ENCODE results near the gene PDGFRA.
A peak's percentile ranks its signal among the peaks of the same experiment; 100 is the strongest.

The PDGFRA gene

DNA sequence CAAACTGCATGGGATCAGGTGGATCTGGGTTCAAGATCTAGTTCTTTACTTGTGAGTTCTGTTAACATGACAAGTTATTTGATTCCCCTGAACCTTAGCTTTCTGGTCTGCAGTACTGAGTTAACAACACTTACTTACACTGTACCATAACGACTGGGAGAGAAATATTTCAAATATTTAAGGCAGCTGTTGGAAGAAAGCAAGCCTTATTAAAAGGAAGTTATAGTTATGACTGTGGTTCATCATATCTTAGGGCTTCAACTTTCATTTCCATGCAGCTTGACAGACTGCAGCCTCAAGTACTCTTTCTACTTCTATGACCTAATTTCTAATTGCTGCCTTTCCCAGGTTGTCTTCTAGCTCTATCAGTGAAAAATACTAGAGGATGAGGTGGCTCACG is 40.0 kb upstream of the PDGFRA start:
- no peak for DNase-seq (ENCODE audit: low read depth)
- H3K4me3 ChIP-seq (ENCODE audit: low read depth, low read length) = no peak overlapping the region
- TF ChIP-seq, protein P1, sequence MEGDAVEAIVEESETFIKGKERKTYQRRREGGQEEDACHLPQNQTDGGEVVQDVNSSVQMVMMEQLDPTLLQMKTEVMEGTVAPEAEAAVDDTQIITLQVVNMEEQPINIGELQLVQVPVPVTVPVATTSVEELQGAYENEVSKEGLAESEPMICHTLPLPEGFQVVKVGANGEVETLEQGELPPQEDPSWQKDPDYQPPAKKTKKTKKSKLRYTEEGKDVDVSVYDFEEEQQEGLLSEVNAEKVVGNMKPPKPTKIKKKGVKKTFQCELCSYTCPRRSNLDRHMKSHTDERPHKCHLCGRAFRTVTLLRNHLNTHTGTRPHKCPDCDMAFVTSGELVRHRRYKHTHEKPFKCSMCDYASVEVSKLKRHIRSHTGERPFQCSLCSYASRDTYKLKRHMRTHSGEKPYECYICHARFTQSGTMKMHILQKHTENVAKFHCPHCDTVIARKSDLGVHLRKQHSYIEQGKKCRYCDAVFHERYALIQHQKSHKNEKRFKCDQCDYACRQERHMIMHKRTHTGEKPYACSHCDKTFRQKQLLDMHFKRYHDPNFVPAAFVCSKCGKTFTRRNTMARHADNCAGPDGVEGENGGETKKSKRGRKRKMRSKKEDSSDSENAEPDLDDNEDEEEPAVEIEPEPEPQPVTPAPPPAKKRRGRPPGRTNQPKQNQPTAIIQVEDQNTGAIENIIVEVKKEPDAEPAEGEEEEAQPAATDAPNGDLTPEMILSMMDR (IDR thresholded peaks at IDR 0.05; ENCODE audit: control insufficient read depth, extremely low read depth, insufficient read depth) = no peak

- no peak for DNase-seq (ENCODE audit: low read depth)
- TF ChIP-seq, protein P1 (IDR thresholded peaks at IDR 0.05; ENCODE audit: control insufficient read depth, extremely low read depth, insufficient read depth) = 0 out of 2 replicates have a peak, but pooled peaks have one; percentile 12
- no peak overlapping the region for H3K4me3 ChIP-seq (ENCODE audit: low read depth, low read length)
These were observed 36.3 kb upstream of the PDGFRA start for GRCh38 chr4:54192811-54193210.

DNA sequence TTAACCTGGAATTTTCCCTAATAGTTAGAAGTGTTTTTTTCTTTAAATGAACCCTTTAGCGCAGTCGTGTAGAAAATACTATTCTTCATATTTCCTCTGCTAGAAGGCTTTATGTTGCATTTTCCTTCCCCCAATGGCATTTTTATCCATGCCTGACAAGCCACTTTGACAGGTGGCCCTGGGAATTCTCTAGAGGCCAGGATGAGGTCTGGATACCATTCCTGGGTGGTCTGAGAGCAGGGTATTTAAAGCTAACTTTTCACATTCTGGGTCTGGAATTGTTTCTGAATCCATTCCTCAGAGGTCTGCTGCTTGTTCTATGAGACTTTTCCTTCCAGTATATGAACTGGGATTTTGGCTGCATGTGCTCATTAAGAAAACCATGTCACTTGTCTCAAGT is 31.2 kb upstream of the PDGFRA start:
- no peak overlapping the region for H3K4me3 ChIP-seq (ENCODE audit: low read depth, low read length)
- TF ChIP-seq, protein P1 (IDR thresholded peaks at IDR 0.05; ENCODE audit: control insufficient read depth, extremely low read depth, insufficient read depth) = no peak
- no peak for DNase-seq (ENCODE audit: low read depth)

DNA sequence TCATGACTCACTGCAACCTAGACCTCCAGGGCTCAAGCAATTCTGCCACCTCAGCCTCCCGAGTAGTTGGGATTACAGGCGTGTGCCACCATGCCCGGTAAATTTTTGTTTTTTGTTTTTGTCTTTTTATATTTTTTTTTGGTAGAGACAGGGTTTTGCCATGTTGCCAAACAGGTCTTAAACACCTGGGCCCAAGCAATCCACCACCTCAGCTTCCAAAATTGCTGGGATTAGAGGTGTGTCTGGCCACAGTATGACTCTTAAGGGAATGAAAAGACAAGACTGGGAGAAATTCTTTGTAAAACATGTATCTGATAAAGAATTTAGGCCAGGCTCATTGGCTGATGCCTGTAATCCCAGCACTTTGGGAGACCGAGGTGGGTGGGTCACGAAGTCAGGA is 29.2 kb upstream of the PDGFRA start:
- no peak overlapping the region for H3K4me3 ChIP-seq (ENCODE audit: low read depth, low read length)
- DNase-seq (ENCODE audit: low read depth) = no peak
- TF ChIP-seq, protein P1 (IDR thresholded peaks at IDR 0.05; ENCODE audit: control insufficient read depth, extremely low read depth, insufficient read depth) = no peak

DNA sequence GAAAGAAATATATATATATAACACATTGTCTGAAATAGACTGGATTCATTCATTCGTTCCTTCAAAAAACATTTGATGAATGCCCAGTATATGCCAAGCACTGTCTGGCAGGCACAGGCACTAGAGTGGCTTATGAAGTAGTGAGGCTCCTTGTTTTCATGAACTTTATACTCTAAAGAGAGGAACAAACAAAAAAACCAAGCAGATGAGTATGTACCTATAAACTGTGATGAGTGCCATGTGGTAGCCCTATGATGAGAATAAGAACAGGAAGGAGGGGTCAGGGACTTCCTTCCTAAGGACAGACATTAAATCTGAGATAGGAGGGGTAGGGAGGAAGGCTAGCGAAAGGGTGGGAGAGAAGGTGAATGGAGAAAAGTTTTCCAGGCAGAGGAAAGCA is 19.5 kb upstream of the PDGFRA start:
- TF ChIP-seq, protein P1 (IDR thresholded peaks at IDR 0.05; ENCODE audit: control insufficient read depth, extremely low read depth, insufficient read depth) = no peak
- H3K4me3 ChIP-seq (ENCODE audit: low read depth, low read length) = no peak overlapping the region
- no peak for DNase-seq (ENCODE audit: low read depth)

GRCh38 chr4:54213001-54213400 is 16.1 kb upstream of the PDGFRA start:
- TF ChIP-seq, protein P1 (IDR thresholded peaks at IDR 0.05; ENCODE audit: control insufficient read depth, extremely low read depth, insufficient read depth) = no peak
- no peak for DNase-seq (ENCODE audit: low read depth)

GRCh38 chr4:54213761-54214160 is 15.3 kb upstream of the PDGFRA start:
- TF ChIP-seq, protein P1 (IDR thresholded peaks at IDR 0.05; ENCODE audit: control insufficient read depth, extremely low read depth, insufficient read depth) = no peak
- DNase-seq (ENCODE audit: low read depth) = no peak
- no peak overlapping the region for H3K4me3 ChIP-seq (ENCODE audit: low read depth, low read length)

More at GRCh38 chr4:54213001-54213400, 16.1 kb upstream of the PDGFRA start:
- no peak overlapping the region for H3K4me3 ChIP-seq (ENCODE audit: low read depth, low read length)
